Measurements from ENCODE around the gene TOMM70.

Gene TOMM70

GRCh38 chr3:100411091-100411982 lies 10.4 kb upstream of the TOMM70 start:
- no peak for DNase-seq (ENCODE audit: low read depth)

GRCh38 chr3:100407977-100408532 lies 7.2 kb upstream of the TOMM70 start:
- DNase-seq (ENCODE audit: low read depth): no peak

GRCh38 chr3:100407164-100407563 lies 6.3 kb upstream of the TOMM70 start:
- DNase-seq (ENCODE audit: low read depth): no peak

- DNase-seq (ENCODE audit: low read depth): no peak
Measured at GRCh38 chr3:100404250-100404548, 3.3 kb upstream of the TOMM70 start.

GRCh38 chr3:100403362-100404249 lies 2.7 kb upstream of the TOMM70 start:
- DNase-seq (ENCODE audit: low read depth): no peak

GRCh38 chr3:100402891-100403290 lies 2.0 kb upstream of the TOMM70 start:
- no peak for DNase-seq (ENCODE audit: low read depth)

- peak; percentile 76 for DNase-seq (ENCODE audit: low read depth)
Measured at GRCh38 chr3:100402256-100402655, 1.4 kb upstream of the TOMM70 start.

GRCh38 chr3:100401674-100402041 lies 769 bp upstream of the TOMM70 start:
- peak; percentile 32 for DNase-seq (ENCODE audit: low read depth)

GRCh38 chr3:100400419-100400779 lies 490 bp downstream of the TOMM70 start:
- no peak for DNase-seq (ENCODE audit: low read depth)

- no peak for DNase-seq (ENCODE audit: low read depth)
Measured at GRCh38 chr3:100399341-100400071, 1.4 kb downstream of the TOMM70 start.

- no peak for DNase-seq (ENCODE audit: low read depth)
Measured at GRCh38 chr3:100396967-100397366, 3.9 kb downstream of the TOMM70 start.

- DNase-seq (ENCODE audit: low read depth): no peak
Measured at GRCh38 chr3:100395679-100396431, 5.0 kb downstream of the TOMM70 start.

GRCh38 chr3:100389025-100389424 lies 11.9 kb downstream of the TOMM70 start:
- no peak for DNase-seq (ENCODE audit: low read depth)

GRCh38 chr3:100386437-100387074 lies 14.3 kb downstream of the TOMM70 start:
- DNase-seq (ENCODE audit: low read depth): peak; percentile 18

GRCh38 chr3:100384733-100385525 lies 16.0 kb downstream of the TOMM70 start:
- DNase-seq (ENCODE audit: low read depth): peak; percentile 10

- no peak for DNase-seq (ENCODE audit: low read depth)
Measured at GRCh38 chr3:100376301-100376700, 24.6 kb downstream of the TOMM70 start.

GRCh38 chr3:100374521-100374920 lies 26.4 kb downstream of the TOMM70 start:
- no peak for DNase-seq (ENCODE audit: low read depth)

- DNase-seq (ENCODE audit: low read depth): no peak
Measured at GRCh38 chr3:100370756-100371155, 30.1 kb downstream of the TOMM70 start.

GRCh38 chr3:100368441-100368840 lies 32.4 kb downstream of the TOMM70 start:
- DNase-seq (ENCODE audit: low read depth): peak; percentile 47

- DNase-seq (ENCODE audit: low read depth): no peak
Measured at GRCh38 chr3:100366424-100366823, 34.5 kb downstream of the TOMM70 start.

All from fibroblast of gingiva (primary cell).